CD4-positive, alpha-beta memory T cell (primary cell): ENCODE results near the gene C1orf159. TPM values are rescaled to one million over a fixed set of nuclear protein-coding genes. Genes with fewer than 3 reads are reported as not detected.
A peak's percentile ranks its signal among the peaks of the same experiment; 100 is the strongest.

ENCODE experiments used
- CTCF ChIA-PET: fragments of 350-600 bp; sonication (Branson Sonifier 250); formaldehyde crosslinking; loops from one replicate; lab custom pipeline; 2021; ENCODE audit warnings: inconsistent platforms; ENCODE audit not compliant: partially characterized antibody; lab: Charles Lee
- POLR2A ChIA-PET: fragments of 350-600 bp; sonication (Branson Sonifier 250); formaldehyde crosslinking; loops from one replicate; lab custom pipeline; 2021; ENCODE audit not compliant: partially characterized antibody; lab: Charles Lee
- DNase-seq, 5 donors: peaks; one replicate each; pipeline versions ENCODE4 v3.0.0 to v3.0.0-alpha.2; 2020 to 2022; ENCODE audit warnings: mixed read lengths in 1 of 5
- H3K27ac ChIP-seq: one replicate; pipeline ENCODE4 v1.7.0; 2013; ENCODE audit warnings: low read depth, low read length
- H3K27me3 ChIP-seq: 2 replicates; pipeline ENCODE4 v1.7.0; 2013; ENCODE audit warnings: mild to moderate bottlenecking, low read length, moderate library complexity; ENCODE audit not compliant: insufficient read depth
- H3K36me3 ChIP-seq: 2 replicates; pipeline ENCODE4 v1.7.0; 2013; ENCODE audit warnings: mild to moderate bottlenecking, low read length, moderate library complexity; ENCODE audit not compliant: insufficient read depth
- H3K4me1 ChIP-seq: 2 replicates; pipeline ENCODE4 v1.7.0; 2013; ENCODE audit warnings: mild to moderate bottlenecking, low read length, moderate library complexity; ENCODE audit not compliant: insufficient read depth
- H3K4me3 ChIP-seq, 2 donors: one replicate each; pipeline ENCODE4 v1.7.0; 2013; ENCODE audit warnings: low read length in 2 of 2, mild to moderate bottlenecking in 1 of 2
- H3K9me3 ChIP-seq, 2 donors: one replicate each; pipeline ENCODE4 v1.7.0; 2013; ENCODE audit warnings: low read length in 2 of 2, control low read depth in 1 of 2; ENCODE audit not compliant: control insufficient read depth in 1 of 2
- H3K27ac Mint-ChIP-seq, 7 donors: one replicate each; pipeline ENCODE4 v1.8.0; 2020 to 2021; ENCODE audit warnings: mixed read lengths in 7 of 7, mild to moderate bottlenecking in 6 of 7, inconsistent platforms in 3 of 7, moderate library complexity in 3 of 7
- H3K27me3 Mint-ChIP-seq, 2 donors: one replicate each; pipeline ENCODE4 v1.8.0; 2020 to 2021; ENCODE audit warnings: mixed read lengths in 2 of 2
- H3K36me3 Mint-ChIP-seq, 2 donors: one replicate each; pipeline ENCODE4 v1.8.0; 2020 to 2021; ENCODE audit warnings: mixed read lengths in 2 of 2, inconsistent platforms in 1 of 2, mild to moderate bottlenecking in 1 of 2
- H3K4me1 Mint-ChIP-seq, 4 donors: one replicate each; pipeline ENCODE4 v1.8.0; 2020 to 2021; ENCODE audit warnings: mixed read lengths in 4 of 4, mild to moderate bottlenecking in 1 of 4
- H3K4me3 Mint-ChIP-seq, 8 donors: one replicate each; pipeline ENCODE4 v1.8.0; 2020 to 2021; ENCODE audit warnings: mixed read lengths in 8 of 8, mild to moderate bottlenecking in 7 of 8, moderate library complexity in 6 of 8, inconsistent platforms in 3 of 8
- H3K9me3 Mint-ChIP-seq, 8 donors: one replicate each; pipeline ENCODE4 v1.8.0; 2020 to 2021; ENCODE audit warnings: mixed read lengths in 8 of 8, mild to moderate bottlenecking in 5 of 8, inconsistent platforms in 3 of 8, moderate library complexity in 1 of 8
- intact Hi-C: fragments of 100-400 bp; cut with micrococcal nuclease; formaldehyde crosslinking; loops from one replicate; pipeline ENCODE4 v1.15.1; 2023
- polyA plus RNA-seq, 2 donors: library from polyadenylated mRNA; unstranded; fragments of 300-500 nt; fragmentation: Illumina TruSeq; gene quantifications; one replicate each; pipeline ENCODE4 v1.2.3, GENCODE V29; 2021
- total RNA-seq, 2 experiments: library from RNA; stranded (reverse); gene quantifications; one replicate each; pipeline ENCODE4 v1.2.3, GENCODE V29; 2021

Gene C1orf159
- total and polyA plus RNA-seq, 4 experiments from 2014 or later: 3.8 to 15.1 (median 11.5) TPM

DNA sequence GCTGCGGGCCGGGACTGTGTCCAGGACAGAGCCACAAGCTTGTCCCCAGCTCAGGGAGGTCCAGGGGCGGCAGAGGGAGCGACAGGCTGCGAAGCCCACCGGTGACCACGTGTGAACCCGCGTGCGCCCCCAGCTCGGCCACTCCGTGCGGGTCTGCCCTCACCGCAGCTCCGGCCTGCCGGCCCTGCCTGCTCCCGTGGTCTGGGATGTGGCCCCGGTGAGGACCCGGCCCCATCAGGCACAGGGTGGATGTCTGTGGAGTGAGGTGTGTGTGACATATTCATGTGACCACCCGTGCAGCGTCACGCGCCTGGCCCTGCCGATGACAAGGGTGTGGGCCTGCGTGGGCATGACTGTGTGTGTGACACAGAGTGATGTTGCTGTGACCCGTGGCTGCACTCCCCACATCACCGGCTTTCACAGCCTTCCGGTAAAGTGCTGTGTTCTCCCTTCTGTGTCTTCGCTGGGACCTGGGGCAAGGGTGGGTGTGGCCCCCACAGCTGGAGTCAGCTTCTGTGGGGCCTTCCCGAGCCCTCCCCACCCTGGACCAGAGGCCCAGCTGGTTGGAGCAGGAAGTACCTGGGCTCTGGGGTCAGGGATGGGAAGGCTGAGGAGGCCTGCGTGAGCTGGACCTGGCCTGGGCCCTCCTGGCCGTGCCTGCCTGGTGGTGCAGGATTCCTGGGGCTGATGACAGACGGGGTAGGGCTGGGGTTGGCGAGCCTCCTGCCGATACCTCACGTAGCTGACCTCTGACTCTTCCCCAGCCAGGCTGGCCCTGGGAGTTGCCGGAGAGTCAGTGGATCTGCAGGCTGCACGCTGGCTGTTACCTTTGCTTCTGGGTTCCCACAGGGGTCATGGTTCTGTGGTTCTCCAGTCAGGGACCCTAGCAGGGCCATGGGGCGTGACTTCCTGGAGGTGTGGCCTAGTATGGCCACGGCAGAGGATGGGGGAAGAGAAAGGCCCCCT lies 45.9 kb downstream of the C1orf159 start:
- intact Hi-C loops: loop anchor here (1.0 kb wide), 3 partner anchors 11 to 237 kb away; partner anchors contain the start of genes ACAP3 and C1orf159
- peak in 1 of 5 donors; percentile 57 for DNase-seq
- H3K4me3 ChIP-seq: peak overlapping the region in 1 of 2 donors; percentile 70
- H3K27me3 ChIP-seq: no peaks in the 10 kb centered on the region
- H3K4me3 Mint-ChIP-seq: peak overlapping the region in 5 of 8 donors; percentile 22 to 68 (median 51)
- H3K4me1 Mint-ChIP-seq: peaks cover 0 to 5% (median 2%) of the 10 kb centered on the region in 4 donors
- H3K9me3 Mint-ChIP-seq: peaks cover 0 to 2% (median 0%) of the 10 kb centered on the region in 8 donors
- ChIA-PET CTCF (no interaction called here), POLR2A (interaction anchor here (1.2 to 1.4 kb wide), 2 partner anchors 88 to 103 kb away, joined by 3 read pairs; partner anchors contain the start of gene PLEKHN1)
- H3K27ac Mint-ChIP-seq: peak overlapping the region in 4 of 7 donors; percentile 37 to 76 (median 71)
- H3K36me3 ChIP-seq: no peaks in the 10 kb centered on the region
- peaks cover 10% of the 10 kb centered on the region for H3K4me1 ChIP-seq
- H3K9me3 ChIP-seq: no peaks in the 10 kb centered on the region
- H3K27me3 Mint-ChIP-seq: peaks cover 5 to 11% of the 10 kb centered on the region in 2 donors
- H3K36me3 Mint-ChIP-seq: no peaks in the 10 kb centered on the region
- H3K27ac ChIP-seq: no peak overlapping the region

DNA sequence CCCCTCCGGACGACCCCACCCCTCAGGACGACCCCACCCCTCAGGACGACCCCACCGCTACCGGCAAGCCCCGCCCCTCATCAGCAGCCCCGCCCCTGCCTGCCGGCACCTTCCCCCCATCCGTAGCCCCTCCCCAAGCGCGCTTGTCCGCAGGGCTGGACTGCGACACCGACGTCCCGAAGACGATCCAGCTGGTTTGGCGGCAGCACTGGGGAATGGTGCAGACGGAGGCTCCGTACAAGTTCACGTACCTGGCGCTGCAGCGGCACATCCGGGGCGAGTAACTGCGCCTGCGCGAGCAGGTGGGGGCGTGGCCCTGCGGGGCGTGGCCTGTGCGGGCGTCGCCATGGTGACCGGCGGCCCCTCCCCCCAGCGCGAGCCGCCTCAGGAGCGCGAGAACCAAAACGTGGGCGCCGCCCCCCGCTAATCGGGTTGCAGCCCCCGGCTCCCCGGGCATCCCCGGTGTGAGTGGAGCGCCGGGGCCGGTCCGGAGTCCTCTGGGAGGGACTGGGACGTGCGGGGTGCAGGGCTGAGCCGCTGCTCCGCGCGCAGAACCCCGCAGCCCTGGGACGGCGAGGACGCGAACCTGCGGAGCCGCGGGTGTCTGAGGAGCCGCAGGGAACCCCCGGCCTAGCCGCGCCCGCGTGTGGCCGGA lies 46.7 kb downstream of the C1orf159 start:
- Mint-ChIP-seq H3K9me3 (peaks cover 0 to 2% (median 0%) of the 10 kb centered on the region in 8 donors), H3K27me3 (peaks cover 2 to 7% of the 10 kb centered on the region in 2 donors), H3K36me3 (no peaks in the 10 kb centered on the region), H3K4me3 (peak overlapping the region; percentile 63 to 88 (median 74)), H3K4me1 (peaks cover 0 to 8% (median 2%) of the 10 kb centered on the region in 4 donors), H3K27ac (peak overlapping the region in 4 of 7 donors; percentile 42 to 88 (median 64))
- no peaks in the 10 kb centered on the region for H3K36me3 ChIP-seq
- H3K27ac ChIP-seq: peak overlapping the region; percentile 51
- peak; percentile 87 to 92 (median 88) for DNase-seq
- ChIA-PET POLR2A (interaction anchor here (1.2 to 1.5 kb wide), 3 partner anchors 56 to 103 kb away, joined by 3 to 9 read pairs (median 3); partner anchors contain the start of genes ISG15 and PLEKHN1), CTCF (interaction anchor here (1.0 kb wide), 1 partner anchor 67 kb away, joined by 3 read pairs; no protein-coding TSS in a partner anchor)
- intact Hi-C loops: loop anchor here (1.0 kb wide), 3 partner anchors 10 to 238 kb away; partner anchors contain the start of genes ACAP3 and C1orf159
- H3K9me3 ChIP-seq: no peaks in the 10 kb centered on the region
- H3K4me1 ChIP-seq: peaks cover 12% of the 10 kb centered on the region
- peak overlapping the region in 1 of 2 donors; percentile 70 for H3K4me3 ChIP-seq
- no peaks in the 10 kb centered on the region for H3K27me3 ChIP-seq

DNA sequence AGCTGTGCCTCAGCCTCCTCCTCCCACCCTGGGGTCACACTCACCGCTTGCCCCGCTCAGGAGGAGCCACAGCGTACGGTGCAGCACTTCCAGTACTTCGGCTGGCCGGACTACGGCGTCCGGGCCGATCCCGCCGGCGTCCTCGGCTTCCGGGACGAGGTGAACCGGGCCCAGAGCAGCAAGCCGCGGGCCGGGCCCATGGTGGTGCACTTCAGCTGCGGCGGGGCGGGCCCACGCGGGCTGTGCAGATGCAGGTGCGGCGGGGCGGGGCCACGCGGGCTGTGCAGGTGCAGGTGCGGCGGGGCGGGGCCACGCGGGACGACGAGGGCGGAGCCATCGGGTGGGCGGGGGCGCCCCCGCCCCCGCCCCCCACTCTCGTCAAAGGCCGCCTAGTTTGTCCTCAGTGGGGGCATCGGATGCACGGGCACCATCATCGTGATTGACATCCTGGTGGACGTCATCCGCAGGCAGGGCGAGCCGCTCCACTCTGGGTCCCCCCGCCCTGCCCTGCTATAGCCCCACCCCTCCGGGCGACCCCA lies 47.3 kb downstream of the C1orf159 start:
- ChIA-PET CTCF (interaction anchor here (1.0 kb wide), 1 partner anchor 66 kb away, joined by 3 read pairs; no protein-coding TSS in a partner anchor), POLR2A (interaction anchor here (0.7 to 1.5 kb wide), 5 partner anchors 28 to 109 kb away, joined by 3 to 9 read pairs (median 3); partner anchors contain the start of genes ISG15, NOC2L and PLEKHN1)
- Mint-ChIP-seq H3K4me3 (peak overlapping the region; percentile 39 to 81 (median 72)), H3K9me3 (peaks cover 0 to 2% (median 0%) of the 10 kb centered on the region in 8 donors), H3K27me3 (peaks cover 2 to 9% of the 10 kb centered on the region in 2 donors), H3K4me1 (peaks cover 0 to 11% (median 3%) of the 10 kb centered on the region in 4 donors), H3K27ac (peak overlapping the region in 3 of 7 donors; percentile 36 to 70 (median 62)), H3K36me3 (no peaks in the 10 kb centered on the region)
- intact Hi-C loops: loop anchor here (1.0 kb wide), 3 partner anchors 9 to 239 kb away; partner anchors contain the start of genes ACAP3 and C1orf159
- no peaks in the 10 kb centered on the region for H3K36me3 ChIP-seq
- DNase-seq: peak; percentile 51 to 78 (median 66)
- H3K4me3 ChIP-seq: peak overlapping the region in 1 of 2 donors; percentile 70
- peaks cover 18% of the 10 kb centered on the region for H3K4me1 ChIP-seq
- no peaks in the 10 kb centered on the region for H3K27me3 ChIP-seq
- no peaks in the 10 kb centered on the region for H3K9me3 ChIP-seq
- H3K27ac ChIP-seq: peak overlapping the region; percentile 51

DNA sequence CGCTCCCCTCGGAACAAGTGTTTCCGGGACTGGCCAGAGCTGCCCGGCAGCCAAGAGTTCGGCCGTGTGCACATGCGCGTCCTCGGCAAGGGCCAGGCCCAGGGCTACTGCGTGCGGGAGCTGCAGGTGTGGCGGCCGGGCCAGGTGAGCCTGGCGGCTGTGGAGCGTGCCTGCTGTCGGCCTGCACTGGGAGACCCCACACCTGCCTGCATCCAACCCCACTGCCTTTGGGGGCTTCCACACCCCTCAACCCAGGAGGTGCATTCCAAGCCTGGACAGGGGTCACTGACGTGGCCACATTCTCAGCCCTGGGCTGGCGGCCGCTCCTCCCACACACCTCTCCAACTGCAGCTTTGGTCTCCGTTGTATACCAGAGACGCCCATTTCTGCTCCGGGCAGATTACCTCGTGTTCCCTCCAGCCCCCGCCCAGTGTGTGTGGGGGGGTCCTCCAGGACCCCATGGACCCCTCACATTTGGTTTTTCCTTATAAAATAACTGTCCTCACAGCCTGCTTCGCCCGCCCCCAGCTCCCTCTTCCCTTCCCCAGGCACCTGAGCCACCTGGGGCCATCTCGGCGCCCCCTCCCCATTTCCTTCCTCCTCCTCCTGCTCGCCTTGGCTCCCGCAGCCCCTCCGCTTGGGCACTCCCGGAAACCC lies 47.9 kb downstream of the C1orf159 start:
- DNase-seq: no peak
- ChIA-PET POLR2A (interaction anchor here (0.7 to 1.5 kb wide), 5 partner anchors 27 to 109 kb away, joined by 3 to 9 read pairs (median 3); partner anchors contain the start of genes ISG15, NOC2L and PLEKHN1), CTCF (interaction anchor here (1.0 kb wide), 1 partner anchor 66 kb away, joined by 3 read pairs; no protein-coding TSS in a partner anchor)
- peak overlapping the region in 7 of 8 donors; percentile 5 to 77 (median 65) for H3K4me3 Mint-ChIP-seq
- Histone ChIP-seq H3K4me1 (peaks cover 22% of the 10 kb centered on the region), H3K27ac (no peak overlapping the region), H3K9me3 (no peaks in the 10 kb centered on the region), H3K4me3 (peak overlapping the region in 1 of 2 donors; percentile 70), H3K27me3 (no peaks in the 10 kb centered on the region), H3K36me3 (no peaks in the 10 kb centered on the region)
- peak overlapping the region in 3 of 7 donors; percentile 19 to 70 (median 62) for H3K27ac Mint-ChIP-seq
- peaks cover 0 to 11% (median 3%) of the 10 kb centered on the region in 4 donors for H3K4me1 Mint-ChIP-seq
- intact Hi-C loops: no loop called here
- no peaks in the 10 kb centered on the region for H3K36me3 Mint-ChIP-seq
- peaks cover 2 to 9% of the 10 kb centered on the region in 2 donors for H3K27me3 Mint-ChIP-seq
- H3K9me3 Mint-ChIP-seq: peaks cover 0 to 2% (median 0%) of the 10 kb centered on the region in 8 donors

DNA sequence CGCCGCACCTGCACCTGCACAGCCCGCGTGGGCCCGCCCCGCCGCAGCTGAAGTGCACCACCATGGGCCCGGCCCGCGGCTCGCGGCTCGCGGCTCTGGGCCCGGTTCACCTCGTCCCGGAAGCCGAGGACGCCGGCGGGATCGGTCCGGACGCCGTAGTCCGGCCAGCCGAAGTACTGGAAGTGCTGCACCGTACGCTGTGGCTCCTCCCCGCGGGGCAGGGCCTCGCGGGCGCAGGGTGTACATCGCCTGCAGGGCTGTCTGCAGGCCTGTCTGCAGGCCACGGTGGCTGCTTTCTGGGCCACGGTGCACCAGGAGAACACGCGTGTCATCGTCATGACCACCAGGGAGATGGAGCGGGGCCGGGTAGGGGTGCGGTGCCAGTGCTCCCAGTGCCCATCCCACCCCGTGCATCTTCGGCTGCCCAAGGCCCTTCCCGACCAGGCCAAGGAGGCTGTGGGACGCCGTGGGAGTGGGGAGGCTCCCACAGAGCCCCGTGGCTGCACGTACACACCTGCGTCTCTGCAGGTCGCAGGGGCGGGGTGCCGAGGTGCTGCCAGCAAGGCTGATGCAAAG lies 48.5 kb downstream of the C1orf159 start:
- Mint-ChIP-seq H3K27ac (no peak overlapping the region), H3K27me3 (peaks cover 2 to 4% of the 10 kb centered on the region in 2 donors), H3K4me3 (no peak overlapping the region), H3K36me3 (no peaks in the 10 kb centered on the region), H3K4me1 (peaks cover 0 to 11% (median 3%) of the 10 kb centered on the region in 4 donors), H3K9me3 (peaks cover 0 to 2% (median 0%) of the 10 kb centered on the region in 8 donors)
- peaks cover 22% of the 10 kb centered on the region for H3K4me1 ChIP-seq
- H3K27ac ChIP-seq: no peak overlapping the region
- DNase-seq: no peak
- ChIA-PET CTCF (no interaction called here), POLR2A (interaction anchor here (1.2 to 1.5 kb wide), 2 partner anchors 34 to 54 kb away, joined by 3 to 9 read pairs; partner anchors contain the start of gene ISG15)
- intact Hi-C loops: no loop called here
- H3K36me3 ChIP-seq: no peaks in the 10 kb centered on the region
- peaks cover 3% of the 10 kb centered on the region for H3K27me3 ChIP-seq
- H3K9me3 ChIP-seq: no peaks in the 10 kb centered on the region
- H3K4me3 ChIP-seq: no peak overlapping the region
